D721Med (cell line): ENCODE data around the gene NBL1.

Experiments
- DNase-seq: peaks from one replicate; pipeline ENCODE4 v3.0.0; 2011; ENCODE audit warnings: low spot score; ENCODE audit not compliant: insufficient read length
- FAIRE-seq: peaks from 2 replicates; lab custom pipeline; 2011; peaks lifted over from hg19 to GRCh38; lab: Jason Lieb, UNC
- CTCF ChIP-seq: IDR thresholded peaks from 2 replicates; pipeline ENCODE4 v1.5.1; 2012; ENCODE audit warnings: mild to moderate bottlenecking, control low read depth; ENCODE audit not compliant: insufficient read depth; ENCODE audit errors: missing control alignments

NBL1 gene

GRCh38 chr1:19640363-19641316 is 3.5 kb upstream of the NBL1 start:
- FAIRE-seq = no peak
- no peak for DNase-seq
- no peak for TF ChIP-seq CTCF

GRCh38 chr1:19643121-19643520 is 990 bp upstream of the NBL1 start:
- TF ChIP-seq CTCF = no peak
- DNase-seq = no peak
- no peak for FAIRE-seq

- no peak for FAIRE-seq
- TF ChIP-seq CTCF = no peak
- DNase-seq = no peak
Measured at GRCh38 chr1:19644395-19644680, 227 bp downstream of the NBL1 start.

- TF ChIP-seq CTCF = no peak
- DNase-seq (no peak), FAIRE-seq (no peak)
Measured at GRCh38 chr1:19644681-19645410, 735 bp downstream of the NBL1 start.

GRCh38 chr1:19645411-19646251 is 1.5 kb downstream of the NBL1 start:
- DNase-seq (no peak), FAIRE-seq (no peak)
- TF ChIP-seq CTCF = no peak

GRCh38 chr1:19646377-19647319 is 2.5 kb downstream of the NBL1 start:
- FAIRE-seq = no peak

More at GRCh38 chr1:19646377-19647319, 2.5 kb downstream of the NBL1 start:
- no peak for TF ChIP-seq CTCF
- DNase-seq = no peak
